HUDEP-2 (cell line): ENCODE results near the gene PGBD2.

Source experiments
- DNase-seq, 76 experiments: peaks; one replicate each; lab custom pipeline; 2025; ENCODE audit not compliant: unreplicated experiment in 76 of 76; lab: John Stamatoyannopoulos, UW

The PGBD2 gene

DNA sequence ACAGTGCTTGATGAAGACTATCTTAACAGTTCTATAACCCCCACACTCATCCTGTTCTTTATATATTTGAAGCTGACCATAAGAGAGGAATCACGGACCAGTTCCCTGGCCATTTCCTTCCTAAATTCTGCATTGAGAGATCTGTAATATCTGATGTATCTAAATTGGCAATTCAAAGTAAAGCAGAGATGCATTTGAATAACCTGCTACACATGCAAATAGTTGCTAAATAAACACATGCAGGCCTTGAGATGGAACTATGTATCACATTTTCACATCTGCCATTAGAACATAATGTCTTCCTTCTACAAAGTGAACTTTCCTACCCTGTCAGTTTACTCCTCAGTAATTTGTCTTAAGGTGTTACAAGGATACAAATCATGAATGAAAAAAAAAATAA lies 20.4 kb upstream of the PGBD2 start:
- no peak for DNase-seq

GRCh38 chr1:248886237-248886895 lies 19.7 kb upstream of the PGBD2 start:
- DNase-seq: peak in 5 of 76 experiments; percentile 9 to 32 (median 20)

GRCh38 chr1:248889914-248890243 lies 16.2 kb upstream of the PGBD2 start:
- DNase-seq: peak in 3 of 76 experiments; percentile 21 to 44 (median 39)

- DNase-seq: peak in 5 of 76 experiments; percentile 7 to 25 (median 13)
These were observed 15.2 kb upstream of the PGBD2 start for GRCh38 chr1:248890549-248891498.

DNA sequence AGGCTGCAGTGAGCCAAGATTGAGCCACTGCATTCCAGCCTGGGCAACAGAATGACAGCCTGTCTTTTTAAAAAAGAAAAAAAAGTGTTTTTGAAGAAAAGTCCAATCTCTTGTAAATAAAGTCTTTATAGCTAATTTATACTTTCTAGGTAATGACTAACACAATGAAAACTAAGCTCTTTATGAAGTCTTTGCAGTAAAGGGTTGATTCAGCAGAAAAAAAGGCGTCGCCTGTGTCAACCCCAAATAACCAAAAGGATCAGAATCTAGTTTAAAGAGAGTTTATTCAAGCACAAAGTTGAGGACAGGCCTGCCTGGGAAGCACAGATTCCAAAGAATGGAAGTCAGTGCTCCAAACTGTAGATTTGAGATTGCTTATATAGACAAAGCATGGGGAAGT lies 14.3 kb upstream of the PGBD2 start:
- DNase-seq: no peak

- DNase-seq: no peak
These were observed 13.4 kb upstream of the PGBD2 start for GRCh38 chr1:248892590-248892989.

- DNase-seq: no peak
These were observed 11.2 kb upstream of the PGBD2 start for GRCh38 chr1:248894837-248895236.

- DNase-seq: no peak
These were observed 8.4 kb upstream of the PGBD2 start for GRCh38 chr1:248897412-248898337.

GRCh38 chr1:248900637-248901036 lies 5.4 kb upstream of the PGBD2 start:
- DNase-seq: no peak

DNA sequence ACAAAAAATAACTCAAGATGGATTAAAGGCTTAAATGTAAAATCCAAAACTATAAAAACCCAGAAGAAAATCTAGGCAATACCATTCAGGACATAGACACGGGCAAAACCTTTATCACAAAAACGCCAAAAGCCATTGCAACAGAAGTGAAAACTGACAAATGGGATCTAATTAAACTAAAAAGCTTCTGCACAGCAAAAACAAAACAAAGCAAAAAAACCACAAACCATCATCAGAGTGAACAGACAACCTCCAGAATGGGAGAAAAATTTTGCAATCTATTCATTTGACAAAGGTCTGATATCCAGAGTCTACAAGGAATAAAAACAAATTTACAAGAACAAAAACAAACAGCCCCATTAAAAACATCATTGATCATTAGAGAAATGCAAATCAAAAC lies 4.5 kb upstream of the PGBD2 start:
- DNase-seq: no peak

- DNase-seq: no peak
These were observed 1.4 kb upstream of the PGBD2 start for GRCh38 chr1:248904437-248905216.

DNA sequence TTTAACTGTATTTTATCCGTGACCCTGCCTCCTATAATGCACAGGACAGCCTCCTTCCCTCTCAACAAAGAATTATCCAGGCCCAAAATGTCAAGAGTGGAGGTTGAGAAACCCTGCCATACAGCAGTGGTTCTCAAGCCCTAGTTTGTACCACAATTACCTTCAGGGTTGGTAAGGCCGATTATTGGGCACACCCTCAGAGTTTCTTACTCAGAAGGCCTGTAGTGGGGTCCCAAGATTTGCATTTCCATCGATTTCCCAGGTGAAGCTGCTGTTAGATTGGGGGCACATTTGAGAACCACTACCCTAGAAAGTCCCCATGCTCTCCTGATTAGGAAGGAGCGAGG lies 400 bp upstream of the PGBD2 start:
- peak in 1 of 76 experiments; percentile 46 for DNase-seq

DNA sequence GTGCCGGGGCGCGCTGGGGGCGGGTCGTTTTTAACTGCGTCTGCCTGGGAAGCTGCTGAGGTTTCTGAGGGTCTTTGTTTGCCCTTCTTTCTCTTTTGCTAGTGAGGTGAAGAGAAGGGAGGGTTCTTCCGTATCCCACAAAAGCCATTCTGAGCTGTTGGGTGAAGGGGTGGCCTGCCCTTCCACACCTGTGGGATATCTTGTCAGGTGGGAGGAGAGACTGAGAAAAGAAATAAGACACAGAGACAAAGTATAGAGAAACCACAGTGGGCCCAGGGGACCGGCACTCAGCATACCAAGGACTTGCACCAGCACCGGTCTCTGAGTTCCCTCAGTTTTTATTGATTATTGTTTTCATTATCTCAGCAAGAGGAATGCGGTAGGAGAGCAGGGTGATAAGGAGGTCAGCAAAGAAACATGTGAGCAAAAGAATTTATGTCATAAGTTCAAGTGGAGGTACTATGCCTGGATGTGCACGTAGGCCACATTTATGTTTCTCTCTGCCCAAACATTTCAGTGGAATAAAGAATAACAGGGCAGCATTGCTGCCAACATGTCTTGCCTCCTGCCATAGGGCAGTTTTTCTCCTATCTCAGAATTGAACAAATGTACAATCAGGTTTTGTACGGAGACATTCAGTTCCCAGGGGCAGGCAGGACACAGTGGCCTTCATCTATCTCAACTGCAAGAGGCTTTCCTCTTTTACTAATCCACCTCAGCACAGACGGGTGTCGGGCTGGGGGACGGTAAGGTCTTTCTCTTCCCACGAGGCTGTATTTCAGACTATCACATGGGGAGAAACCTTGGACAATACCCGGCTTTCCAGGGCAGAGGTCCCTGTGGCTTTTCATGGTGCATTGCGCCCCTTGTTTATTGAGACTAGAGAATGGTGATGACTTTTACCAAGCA lies 972 bp downstream of the PGBD2 start:
- DNase-seq: peak in 3 of 76 experiments; percentile 40 to 77 (median 40)

DNA sequence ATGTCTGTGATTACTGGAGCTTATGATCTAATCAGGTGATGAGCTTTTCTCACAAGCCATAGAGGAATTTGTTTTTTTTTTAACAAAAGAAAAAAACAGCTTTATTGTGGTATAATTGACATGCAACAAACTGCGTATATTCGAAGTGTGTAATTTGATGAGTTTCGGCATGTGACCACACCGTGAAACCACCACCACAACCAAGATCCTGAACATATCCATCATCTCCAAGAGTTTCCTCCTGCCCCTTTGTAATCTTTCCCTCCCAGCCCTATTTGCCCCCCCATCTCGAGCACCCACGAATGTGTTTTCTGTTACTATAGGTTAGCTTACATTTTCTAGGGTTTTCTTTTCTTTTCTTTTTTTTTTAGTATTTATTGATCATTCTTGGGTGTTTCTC lies 4.7 kb downstream of the PGBD2 start:
- no peak for DNase-seq

GRCh38 chr1:248913933-248914332 lies 7.9 kb downstream of the PGBD2 start:
- peak in 34 of 76 experiments; percentile 4 to 68 (median 31) for DNase-seq

GRCh38 chr1:248914796-248915381 lies 8.9 kb downstream of the PGBD2 start:
- DNase-seq: no peak

DNA sequence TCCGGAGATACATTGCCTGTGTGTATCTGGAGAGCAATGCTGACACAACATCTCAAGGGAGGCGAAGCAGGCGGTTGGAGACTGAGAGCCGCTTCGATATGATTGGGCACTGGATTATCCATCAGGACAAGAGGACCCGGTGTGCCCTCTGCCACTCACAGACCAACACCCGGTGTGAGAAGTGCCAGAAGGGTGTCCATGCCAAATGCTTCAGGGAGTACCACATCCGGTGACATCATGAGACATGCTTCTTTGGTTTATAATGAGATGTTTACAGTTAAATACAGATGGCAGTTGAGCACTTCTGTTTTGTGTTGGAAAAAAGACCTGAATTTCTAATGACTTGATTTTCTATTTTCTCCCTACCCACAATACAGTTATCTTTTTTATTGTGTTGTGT lies 12.1 kb downstream of the PGBD2 start:
- DNase-seq: no peak

- DNase-seq: no peak
These were observed 17.6 kb downstream of the PGBD2 start for GRCh38 chr1:248923352-248924338.
